HG03066 (cell line): ENCODE measurements around the gene LHFPL6.

Experiments used
- ATAC-seq: cut with Tn5 transposase; IDR thresholded peaks from one replicate; pipeline ENCODE4 v1.9.1; 2021; ENCODE audit warnings: low read depth; ENCODE audit not compliant: unreplicated experiment

LHFPL6 gene

DNA sequence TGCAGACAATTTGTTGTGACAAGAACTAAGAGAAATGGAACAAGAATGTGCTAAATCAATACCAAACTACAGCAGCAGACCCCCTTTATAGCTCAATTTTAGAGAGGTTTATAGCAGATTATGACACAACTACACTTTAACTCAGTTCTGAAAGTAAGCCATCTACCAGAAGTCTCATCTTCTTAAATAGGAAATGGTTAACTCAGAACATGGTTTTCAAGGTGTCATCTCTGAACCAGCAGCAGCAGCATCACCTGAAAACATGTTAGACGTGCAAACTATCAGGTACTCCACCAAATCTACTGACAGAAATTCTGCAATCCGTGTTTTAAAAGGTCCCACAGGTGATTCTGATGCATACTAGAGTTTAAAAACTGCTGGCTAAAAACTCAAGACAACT lies 6.8 kb downstream of the LHFPL6 start:
- no peak for ATAC-seq

DNA sequence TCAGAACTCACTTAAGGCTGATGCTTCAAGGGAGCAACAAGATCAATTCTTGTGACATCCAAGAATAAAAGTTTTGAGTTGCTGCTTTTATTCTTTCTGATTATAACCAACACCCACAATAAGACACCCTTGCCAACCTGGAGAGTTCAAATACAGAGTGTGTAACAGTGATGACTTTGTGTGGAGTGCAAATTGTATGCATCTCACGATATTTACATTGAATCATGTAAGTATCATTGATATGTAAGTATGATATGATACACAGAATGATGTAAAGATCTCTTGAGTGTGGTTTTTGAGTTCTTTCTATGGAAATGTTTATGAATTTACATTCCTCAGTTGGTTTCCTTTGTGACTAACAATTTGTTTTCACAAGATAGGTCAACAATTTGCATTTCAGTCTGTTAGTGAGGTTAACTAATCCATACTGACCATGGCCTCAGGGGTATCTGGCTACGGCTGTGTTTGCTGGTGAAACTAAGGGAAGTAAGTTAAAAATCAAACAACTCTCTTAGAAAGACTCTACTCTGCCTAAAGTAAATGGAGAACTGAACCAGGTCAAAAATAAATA lies 12.4 kb downstream of the LHFPL6 start:
- no peak for ATAC-seq

DNA sequence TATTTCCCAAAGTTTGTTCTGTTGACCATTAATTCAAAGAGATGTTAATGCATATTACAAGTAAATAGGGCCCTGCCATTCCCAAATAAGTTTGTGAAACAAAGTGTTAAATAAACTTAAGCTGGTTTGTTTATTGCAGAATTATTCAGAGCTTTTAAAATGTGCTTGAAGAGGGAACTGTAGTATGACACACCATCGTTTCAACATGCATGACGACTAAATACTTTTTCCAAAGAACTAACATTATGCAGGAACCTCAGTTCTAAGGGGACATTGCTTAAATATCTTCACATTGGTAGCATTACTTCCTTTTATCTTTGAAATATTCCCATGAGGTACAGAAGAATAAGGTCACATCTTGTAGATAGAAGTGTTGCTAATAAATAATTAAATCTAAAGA lies 14.6 kb downstream of the LHFPL6 start:
- ATAC-seq: no peak

DNA sequence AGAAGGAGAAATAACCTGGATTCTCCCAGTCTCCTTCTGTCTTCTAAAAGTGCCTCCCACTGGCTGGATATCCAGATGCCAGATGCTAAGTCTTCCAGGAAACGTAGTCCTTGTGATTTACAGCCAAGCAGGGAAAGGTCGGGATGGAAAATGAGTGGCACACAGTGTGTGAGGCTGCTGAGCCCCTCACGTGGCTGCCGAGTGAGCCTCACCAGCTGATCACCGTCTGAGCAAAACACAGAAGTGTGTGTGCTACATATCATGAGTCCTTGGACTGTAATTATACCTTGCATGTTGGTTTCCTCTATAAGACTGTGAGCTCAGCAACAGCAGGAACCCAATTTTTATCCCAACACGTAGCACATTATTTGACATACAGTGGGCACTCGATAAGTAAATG lies 15.1 kb downstream of the LHFPL6 start:
- no peak for ATAC-seq

DNA sequence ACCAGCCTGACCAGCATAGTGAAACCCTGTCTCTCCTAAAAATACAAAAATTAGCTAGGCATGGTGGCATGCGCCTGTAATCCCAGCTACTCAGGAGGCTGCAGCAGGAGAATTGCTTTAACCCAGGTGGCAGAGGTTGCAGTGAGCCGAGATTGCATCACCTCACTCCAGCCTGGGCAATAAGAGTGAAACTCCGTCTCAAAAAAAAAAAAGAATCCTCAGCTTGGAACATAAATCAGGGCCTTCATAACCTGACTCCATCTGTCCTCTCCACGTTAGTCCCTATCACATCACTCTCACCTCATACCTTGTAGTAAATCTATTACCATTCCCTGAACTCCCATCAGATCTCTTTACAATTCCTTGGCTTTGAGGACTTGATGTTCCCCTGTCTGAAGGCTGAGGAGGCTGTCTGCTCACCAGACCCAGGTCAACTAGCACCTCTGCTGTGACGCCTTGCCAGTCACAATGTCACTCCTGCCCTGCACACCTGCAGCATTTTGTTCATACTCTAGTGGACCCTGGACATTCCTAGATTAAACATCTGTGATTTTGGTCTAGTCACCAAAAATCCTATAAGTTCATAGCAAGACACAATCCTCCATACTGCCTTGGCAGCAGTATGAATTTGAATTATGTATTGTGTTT lies 15.9 kb downstream of the LHFPL6 start:
- ATAC-seq: no peak

DNA sequence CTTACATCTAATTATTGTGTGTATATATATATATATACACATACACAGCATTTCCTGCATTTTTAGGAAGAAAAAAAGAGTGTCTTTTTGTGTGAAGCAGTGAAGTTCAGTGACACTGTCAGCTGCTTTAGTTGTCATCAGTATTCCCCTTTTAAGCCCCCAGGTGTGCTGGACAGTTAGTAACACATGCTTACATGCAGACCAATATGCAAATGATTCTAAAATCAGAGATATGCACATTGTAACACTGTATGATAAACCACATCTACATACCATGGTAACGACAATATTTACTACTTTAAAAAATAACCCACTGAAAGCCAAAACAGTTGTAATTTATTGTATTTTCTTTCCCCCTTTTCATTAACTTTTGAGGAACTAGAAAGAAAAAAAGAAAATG lies 16.8 kb downstream of the LHFPL6 start:
- ATAC-seq: peak; percentile 48

DNA sequence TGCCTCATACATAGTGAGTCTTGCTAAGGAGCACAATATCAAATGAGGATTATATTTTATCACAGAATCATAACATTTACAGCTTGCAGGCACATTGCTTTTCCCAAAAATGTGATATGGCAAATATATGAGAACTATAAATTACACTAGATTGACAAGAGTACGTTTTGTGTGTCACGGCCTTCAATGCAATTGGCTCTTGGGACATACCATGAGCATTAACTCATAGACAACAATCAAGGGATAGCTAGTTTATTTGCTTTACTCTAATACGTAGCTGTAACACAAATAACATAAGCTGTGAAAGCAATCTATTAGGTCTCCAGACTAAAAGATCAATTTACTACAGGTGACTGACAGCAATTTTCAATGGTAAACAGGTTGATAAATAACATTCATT lies 17.8 kb downstream of the LHFPL6 start:
- ATAC-seq: no peak

DNA sequence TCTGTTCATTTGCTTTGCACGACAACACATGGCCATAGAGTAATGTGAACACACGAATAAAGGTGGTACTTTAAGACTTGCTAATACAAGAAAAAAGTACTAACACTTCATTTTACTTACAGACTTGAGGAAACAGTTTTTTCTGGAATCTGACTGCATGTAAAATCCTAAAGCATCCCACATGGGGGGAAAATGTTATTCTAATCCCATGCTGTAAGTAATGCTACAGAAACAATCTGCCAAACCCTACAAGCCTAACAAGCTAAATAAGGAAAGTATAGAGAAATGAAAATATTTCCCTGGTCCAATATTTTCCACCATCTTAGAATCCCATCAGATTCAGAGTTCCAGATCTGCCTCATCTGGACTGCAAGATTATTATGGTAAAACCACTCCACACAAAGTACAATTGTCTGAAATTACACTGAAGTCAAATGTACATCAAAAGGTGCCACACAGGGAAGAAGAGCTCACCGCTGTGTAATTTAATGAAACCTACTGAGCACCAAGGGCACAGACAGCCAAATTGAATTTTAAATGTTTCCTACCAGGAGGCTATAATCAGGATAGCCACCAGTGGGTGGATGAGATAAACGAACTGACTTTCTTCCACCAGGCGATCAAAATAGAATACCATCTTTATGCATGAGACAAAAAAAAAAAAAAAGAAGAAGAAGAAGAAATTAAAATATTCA lies 22.0 kb downstream of the LHFPL6 start:
- ATAC-seq: no peak

DNA sequence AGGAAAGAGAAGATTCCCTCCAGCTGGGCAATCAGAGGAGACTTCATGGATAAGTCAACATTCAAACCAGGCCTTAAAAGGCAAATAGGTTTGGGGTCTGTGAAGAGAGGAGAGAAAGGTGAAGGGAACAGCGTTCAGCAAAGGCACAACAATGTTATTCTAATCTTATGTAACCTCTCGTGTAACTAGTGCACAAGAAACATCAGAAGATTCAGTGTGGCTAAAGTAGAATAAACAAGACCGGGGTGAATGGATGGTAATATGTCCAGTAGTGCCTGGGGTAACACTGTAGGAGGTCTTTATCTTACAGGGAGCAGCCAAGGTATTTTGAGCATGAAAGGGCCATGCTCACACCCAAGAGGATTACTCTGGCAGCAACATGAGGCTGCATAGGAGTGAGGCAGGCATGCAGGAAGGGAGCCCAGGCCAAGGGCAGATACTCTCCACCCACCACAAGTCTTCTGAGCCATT lies 24.1 kb downstream of the LHFPL6 start:
- ATAC-seq: no peak

DNA sequence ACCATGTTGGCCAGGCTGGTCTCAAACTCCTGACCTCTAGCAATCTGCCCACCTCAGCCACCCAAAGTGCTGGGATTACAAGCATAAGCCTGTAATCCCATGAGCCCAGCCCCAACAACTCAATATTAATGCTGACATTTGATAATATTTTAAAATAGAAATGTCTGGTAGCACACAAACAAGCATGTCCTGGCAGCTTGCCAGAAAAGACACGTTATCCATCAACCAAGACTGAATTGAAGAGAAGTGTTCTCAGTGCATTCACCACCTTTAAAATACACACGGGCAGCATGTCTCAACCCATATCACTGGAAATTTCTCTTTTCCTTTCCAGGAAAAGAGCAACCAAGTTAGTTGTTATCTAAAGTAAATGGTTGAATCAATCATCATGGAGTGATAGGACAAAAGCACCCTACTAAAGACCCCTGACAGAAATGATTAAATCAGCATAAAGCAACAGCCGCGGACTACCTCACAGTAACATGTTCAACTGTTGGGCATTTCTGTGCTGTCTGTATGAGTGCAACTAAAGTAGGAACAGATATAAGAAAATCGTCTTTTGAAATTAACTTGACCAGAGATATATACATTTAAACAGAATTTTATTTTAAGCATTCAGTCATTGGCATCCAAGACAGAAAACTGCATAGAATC lies 25.0 kb downstream of the LHFPL6 start:
- ATAC-seq: no peak

DNA sequence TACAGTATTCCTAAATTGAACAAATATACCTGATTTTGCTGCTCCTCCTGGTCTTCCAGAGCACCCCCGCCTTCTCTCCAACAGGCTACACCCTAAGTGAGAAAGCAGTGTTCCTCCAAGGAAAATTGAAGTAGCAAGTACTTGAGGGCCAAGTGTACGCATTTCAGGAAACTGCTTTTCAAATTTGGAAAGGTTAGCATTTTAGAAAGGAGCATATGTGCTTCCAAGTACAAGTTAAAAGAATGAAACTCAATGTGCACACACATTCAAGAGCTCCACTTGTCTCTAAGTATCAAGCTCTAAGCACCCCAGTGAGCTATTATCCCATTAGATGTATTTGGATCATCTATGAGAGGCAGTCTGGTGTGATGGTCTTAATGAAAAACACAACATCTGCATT lies 25.8 kb downstream of the LHFPL6 start:
- ATAC-seq: no peak

DNA sequence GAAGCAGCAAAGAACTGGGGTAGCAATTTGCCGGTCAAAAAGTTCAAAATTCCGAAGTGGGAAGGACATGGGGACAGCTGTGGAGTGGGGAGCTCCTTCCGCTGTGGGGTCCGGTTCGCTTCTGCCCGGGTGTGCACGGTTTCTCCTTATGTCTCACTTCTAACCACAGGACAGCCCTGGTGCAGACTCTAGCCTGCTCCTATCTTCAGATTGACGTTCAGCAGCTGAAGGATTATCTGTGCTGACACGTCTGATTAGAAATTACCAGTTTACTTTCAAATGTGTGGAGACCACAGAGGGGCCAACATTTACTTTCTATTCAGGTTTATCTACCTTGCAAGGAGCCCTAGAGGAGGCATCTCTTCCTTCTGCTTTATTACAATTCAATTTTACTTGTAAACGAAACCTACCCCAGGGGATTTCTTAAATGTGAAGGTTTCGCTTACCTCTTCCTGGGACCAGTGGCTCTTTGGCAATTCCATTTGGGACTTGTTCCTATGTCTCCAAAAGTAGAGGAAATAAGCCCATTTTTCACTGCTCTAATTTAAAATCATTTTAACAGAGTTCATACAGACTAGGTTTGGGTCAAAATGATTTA lies 27.3 kb downstream of the LHFPL6 start:
- no peak for ATAC-seq

DNA sequence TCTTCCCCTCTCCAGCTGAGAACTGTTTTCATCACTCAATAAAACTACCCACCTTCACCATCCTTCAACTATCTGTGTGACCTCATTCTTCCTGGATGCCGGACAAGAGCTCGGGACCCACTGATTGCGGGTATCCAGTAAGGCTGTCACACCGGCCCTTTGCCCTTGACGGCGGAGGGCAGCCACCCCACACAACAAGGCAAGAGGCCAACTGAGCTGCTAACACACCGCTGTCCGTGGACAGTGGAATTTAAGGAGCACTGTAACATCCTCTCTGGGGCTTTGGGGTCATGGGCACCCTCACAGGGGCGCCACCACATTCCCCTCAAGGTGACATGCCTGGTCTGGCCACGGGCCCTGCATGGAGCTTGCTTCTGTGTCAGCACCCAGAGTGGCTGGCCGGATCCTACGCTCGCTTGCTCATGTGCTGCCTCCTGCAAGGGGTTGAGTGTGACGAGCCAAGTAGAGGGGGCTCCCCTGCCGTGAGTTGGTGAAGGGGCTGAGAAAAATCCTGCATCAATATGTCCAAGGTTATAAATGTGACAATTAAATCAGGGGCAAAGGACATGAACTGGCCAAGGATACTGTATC lies 31.4 kb downstream of the LHFPL6 start:
- no peak for ATAC-seq

DNA sequence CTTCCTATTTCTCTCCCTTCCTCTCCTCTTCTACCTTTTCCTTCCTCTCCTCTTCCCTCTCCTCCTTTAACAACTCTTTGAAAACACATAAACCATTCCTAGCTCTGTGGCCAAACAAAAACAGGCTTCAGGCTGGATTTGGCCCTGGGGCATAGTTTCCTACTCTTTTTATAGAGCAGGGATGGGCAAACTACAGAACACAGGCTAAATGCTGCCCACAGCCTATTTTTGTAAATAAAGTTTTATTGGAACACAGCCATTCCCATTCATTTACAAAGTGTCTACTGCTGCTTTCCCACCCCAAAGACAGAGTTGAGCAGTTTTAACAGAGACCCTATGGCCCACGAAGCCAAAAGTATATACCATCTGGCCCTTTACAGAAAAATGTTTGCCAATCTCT lies 35.4 kb downstream of the LHFPL6 start:
- ATAC-seq: no peak

DNA sequence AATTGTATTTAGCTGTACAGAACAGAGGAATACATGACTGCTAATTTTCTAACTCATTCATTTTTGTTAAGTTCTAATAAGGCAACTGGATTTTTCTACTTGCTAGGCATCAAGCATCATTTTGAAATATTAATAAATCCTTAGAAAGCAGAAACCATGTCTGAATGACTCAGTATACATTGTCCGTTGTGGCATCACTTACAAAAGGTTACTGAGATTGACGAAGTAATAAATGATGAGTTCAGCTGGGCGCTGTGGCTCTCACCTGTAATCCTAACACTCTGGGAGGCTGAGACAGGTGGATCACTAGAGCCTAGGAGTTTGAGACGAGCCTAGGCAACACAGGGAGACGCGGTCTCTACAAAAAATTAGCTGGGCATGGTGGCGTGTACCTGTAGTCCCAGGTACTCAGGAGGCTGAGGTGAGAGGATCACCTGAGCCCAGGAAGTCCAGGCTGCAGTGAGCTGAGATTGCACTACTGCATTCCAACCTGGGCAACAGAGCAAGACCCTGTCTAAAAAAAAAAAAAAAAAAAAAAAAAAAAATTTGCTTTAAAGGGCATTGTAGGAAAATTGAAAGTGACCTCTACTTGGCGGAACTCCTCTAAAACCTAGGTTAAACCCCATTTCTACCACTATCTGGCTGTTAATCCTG lies 36.6 kb downstream of the LHFPL6 start:
- no peak for ATAC-seq

DNA sequence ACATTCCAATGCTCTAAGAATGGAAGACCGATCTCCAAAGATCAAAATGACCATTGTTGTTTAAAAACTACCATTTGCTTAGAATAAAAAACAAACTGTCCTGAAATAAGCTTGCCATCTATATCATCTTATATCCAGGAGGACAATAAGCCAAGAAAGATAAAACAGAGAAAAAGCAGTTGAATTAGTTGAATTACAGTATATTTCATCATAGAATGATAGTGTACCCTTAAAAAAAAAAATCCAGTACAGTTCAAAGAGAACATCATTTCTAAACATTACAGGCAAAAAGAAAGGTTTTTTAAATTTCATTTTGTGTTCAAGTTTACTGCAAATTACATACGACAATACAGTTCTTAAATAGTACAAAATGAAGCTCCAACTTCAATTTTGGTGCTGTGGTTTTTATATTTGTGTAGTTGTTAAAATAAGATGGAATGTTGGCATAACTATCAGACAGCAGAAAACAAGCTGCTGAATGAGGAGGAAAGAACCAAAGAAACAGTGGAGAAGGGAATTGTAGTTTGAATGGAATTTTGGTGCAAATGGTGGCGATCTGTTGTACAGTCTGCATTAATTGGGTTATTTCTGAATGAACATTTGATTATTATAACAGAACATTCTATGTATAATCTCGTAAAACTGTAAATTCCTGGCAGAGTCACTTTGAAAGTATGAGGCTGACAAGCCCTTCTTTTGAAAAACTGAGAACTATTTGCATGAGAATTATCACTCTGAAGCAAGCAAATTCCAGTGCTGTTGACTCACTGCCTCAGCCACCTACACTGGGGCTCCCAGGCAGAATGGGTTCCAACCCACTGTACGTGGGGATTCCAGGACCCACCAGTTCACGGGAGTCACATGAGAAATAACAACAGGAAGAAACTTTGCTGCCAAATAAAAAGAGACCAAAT lies 37.7 kb downstream of the LHFPL6 start:
- no peak for ATAC-seq

DNA sequence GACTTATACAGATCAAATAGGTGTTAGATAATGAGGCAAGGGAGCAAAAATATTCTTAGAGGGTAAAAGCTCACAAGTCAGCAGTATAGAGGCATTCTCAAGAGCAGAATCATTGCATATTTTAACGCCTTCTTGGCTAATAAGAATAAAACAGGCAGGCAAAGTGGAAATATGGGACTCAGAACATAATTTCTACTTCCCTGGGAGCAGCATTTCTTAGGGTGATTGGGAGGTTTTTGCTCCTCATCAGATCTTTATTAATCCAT lies 39.6 kb downstream of the LHFPL6 start:
- ATAC-seq: no peak

DNA sequence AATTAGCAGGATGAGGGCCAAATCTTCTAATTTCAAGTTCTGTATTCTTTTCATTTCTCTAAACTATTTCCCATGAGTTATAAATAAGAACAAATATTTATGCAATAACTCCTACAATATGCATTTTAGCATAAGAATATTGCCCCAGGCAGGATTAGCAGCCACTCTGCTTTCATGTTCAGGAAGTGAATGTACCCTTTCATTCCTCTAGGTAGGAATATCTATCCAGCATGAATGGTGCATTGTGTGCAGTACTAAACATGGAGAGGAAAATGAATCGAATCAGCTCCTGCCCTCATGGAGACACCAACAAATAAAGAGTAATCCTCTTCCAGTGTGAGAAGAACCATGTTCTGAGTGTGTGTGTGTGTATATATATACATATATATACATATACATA lies 41.0 kb downstream of the LHFPL6 start:
- ATAC-seq: no peak

DNA sequence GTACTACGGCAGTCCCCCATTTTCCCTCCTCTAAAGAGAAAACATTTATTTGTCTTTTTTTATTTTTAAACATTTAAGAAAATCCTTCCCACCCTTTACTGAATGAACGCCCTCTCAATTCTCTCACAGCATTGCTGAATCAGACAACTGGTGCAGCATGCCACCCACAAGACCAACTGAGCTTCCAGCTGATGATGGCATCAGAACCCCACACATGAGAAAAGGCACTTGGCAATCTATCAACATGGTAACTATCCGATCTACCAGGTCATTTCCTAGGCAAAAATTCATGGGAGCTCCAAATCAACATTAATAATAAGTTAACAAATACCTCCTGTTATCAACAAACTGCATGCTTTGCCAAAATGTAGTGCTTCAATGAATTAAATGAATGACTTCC lies 43.1 kb downstream of the LHFPL6 start:
- no peak for ATAC-seq
